Tibial nerve (tissue), 4 donors: ENCODE measurements around the gene FMC1. TPM values are rescaled to one million over a fixed set of nuclear protein-coding genes. Genes with fewer than 3 reads are reported as not detected.

Experiments
- DNase-seq, 2 donors: peaks; one replicate each; pipeline ENCODE4 v3.0.0-alpha.2; 2019; ENCODE audit warnings: low spot score in 2 of 2
- H3K27ac ChIP-seq, 4 donors: fragments of 200-600 bp; sonication (generic) in 3 of 4; one replicate each; pipeline ENCODE4 v1.5.1; 2017 to 2019; ENCODE audit warnings: mild to moderate bottlenecking in 1 of 4
- H3K27me3 ChIP-seq, 2 donors: fragments of 200-600 bp; sonication (generic) in 1 of 2; one replicate each; pipeline versions ENCODE4 v1.5.1 to v1.6.0; 2017 to 2019
- H3K36me3 ChIP-seq, 3 donors: fragments of 200-600 bp; sonication (generic); one replicate each; pipeline ENCODE4 v1.5.1; 2018 to 2019
- H3K4me1 ChIP-seq, 4 donors: fragments of 200-600 bp; sonication (generic) in 3 of 4; one replicate each; pipeline ENCODE4 v1.5.1; 2017 to 2019
- H3K4me3 ChIP-seq, 4 donors: fragments of 200-600 bp; sonication (generic) in 3 of 4; one replicate each; pipeline ENCODE4 v1.5.1; 2017 to 2019; ENCODE audit warnings: mild to moderate bottlenecking in 1 of 4, moderate library complexity in 1 of 4
- H3K9me3 ChIP-seq, 4 donors: fragments of 200-600 bp; sonication (generic) in 3 of 4; one replicate each; pipeline ENCODE4 v1.5.1; 2017 to 2019
- EP300 ChIP-seq, 2 donors: sonication (generic); formaldehyde crosslinking; IDR thresholded peaks; one replicate each; pipeline ENCODE4 v1.6.1; 2017; ENCODE audit warnings: antibody characterized with exemption in 2 of 2, mild to moderate bottlenecking in 1 of 2
- POLR2A ChIP-seq, 2 donors: fragments of 450-650 bp; IDR thresholded peaks; one replicate each; pipeline ENCODE4 v1.6.1; 2017; ENCODE audit warnings: antibody characterized with exemption in 2 of 2, mild to moderate bottlenecking in 2 of 2, moderate library complexity in 2 of 2
- WGBS, 2 donors: methylation state at CpG; one replicate each; pipeline ENCODE4 v1.1.5; 2018; 5-methylcytosine and 5-hydroxymethylcytosine counted together
- total RNA-seq, 4 donors: library from RNA; depleted of rRNA; stranded (reverse); fragments of >200 nt; gene quantifications; one replicate each; pipeline ENCODE4 v1.1.0, GENCODE V29; 2016
- TF ChIP-seq, protein P1 (sequence below), 5 experiments: fragments of 200-600 bp in 3 of 5; fragments of 450-650 bp in 2 of 5; sonication (generic) in 3 of 5; IDR thresholded peaks; one replicate each; pipeline ENCODE4 v1.5.1; 2016 to 2019; ENCODE audit warnings: antibody characterized with exemption in 5 of 5, mild to moderate bottlenecking in 3 of 5, moderate library complexity in 2 of 5

The FMC1 gene
- total RNA-seq, 4 donors from 2014 or later = 5.9 to 8.6 (median 7.5) TPM

- Histone ChIP-seq H3K36me3 (peaks cover 0 to 2% (median 0%) of the 10 kb centered on the region in 3 donors), H3K27ac (peak overlapping the region; percentile 98 to 100 (median 98)), H3K4me1 (peaks cover 0 to 54% (median 25%) of the 10 kb centered on the region in 4 donors), H3K9me3 (no peaks in the 10 kb centered on the region), H3K4me3 (peak overlapping the region; percentile 67 to 80 (median 72)), H3K27me3 (no peaks in the 10 kb centered on the region)
- peak; percentile 97 to 98 for DNase-seq
- 1% methylated on average over 22 to 38 of the region's 47 CpGs for WGBS, 2 donors
- TF ChIP-seq, protein P1, sequence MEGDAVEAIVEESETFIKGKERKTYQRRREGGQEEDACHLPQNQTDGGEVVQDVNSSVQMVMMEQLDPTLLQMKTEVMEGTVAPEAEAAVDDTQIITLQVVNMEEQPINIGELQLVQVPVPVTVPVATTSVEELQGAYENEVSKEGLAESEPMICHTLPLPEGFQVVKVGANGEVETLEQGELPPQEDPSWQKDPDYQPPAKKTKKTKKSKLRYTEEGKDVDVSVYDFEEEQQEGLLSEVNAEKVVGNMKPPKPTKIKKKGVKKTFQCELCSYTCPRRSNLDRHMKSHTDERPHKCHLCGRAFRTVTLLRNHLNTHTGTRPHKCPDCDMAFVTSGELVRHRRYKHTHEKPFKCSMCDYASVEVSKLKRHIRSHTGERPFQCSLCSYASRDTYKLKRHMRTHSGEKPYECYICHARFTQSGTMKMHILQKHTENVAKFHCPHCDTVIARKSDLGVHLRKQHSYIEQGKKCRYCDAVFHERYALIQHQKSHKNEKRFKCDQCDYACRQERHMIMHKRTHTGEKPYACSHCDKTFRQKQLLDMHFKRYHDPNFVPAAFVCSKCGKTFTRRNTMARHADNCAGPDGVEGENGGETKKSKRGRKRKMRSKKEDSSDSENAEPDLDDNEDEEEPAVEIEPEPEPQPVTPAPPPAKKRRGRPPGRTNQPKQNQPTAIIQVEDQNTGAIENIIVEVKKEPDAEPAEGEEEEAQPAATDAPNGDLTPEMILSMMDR (IDR thresholded peaks at IDR 0.05) = no peak
- TF ChIP-seq EP300 (IDR thresholded peaks at IDR 0.05) (peak; percentile 39 to 82), POLR2A (IDR thresholded peaks at IDR 0.05) (peak; percentile 71 to 80)
Measured at GRCh38 chr7:139360210-139360947, 19.2 kb downstream of the FMC1 start.

DNA sequence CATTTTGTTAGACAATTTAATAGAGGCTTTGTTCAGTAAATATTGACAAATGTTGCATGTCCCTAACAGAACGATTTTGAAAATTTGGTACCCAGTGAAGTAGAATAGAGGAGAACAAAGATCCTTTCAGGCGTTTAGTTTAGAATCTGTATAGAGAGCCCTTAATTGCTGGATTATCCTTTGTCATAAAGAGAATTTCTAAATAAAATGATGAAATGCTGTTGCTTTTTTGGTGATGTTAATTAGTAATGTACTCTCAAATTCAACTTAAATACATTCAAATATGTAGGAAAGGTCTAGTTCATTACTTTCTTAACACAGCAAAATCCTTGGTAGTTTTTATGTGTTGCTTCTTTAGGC lies 19.8 kb downstream of the FMC1 start:
- peak overlapping the region; percentile 67 to 80 (median 72) for H3K4me3 ChIP-seq
- H3K9me3 ChIP-seq = no peaks in the 10 kb centered on the region
- H3K27ac ChIP-seq = peak overlapping the region; percentile 98 to 100 (median 98)
- H3K27me3 ChIP-seq = no peaks in the 10 kb centered on the region
- peaks cover 0 to 59% (median 26%) of the 10 kb centered on the region in 4 donors for H3K4me1 ChIP-seq
- peaks cover 0 to 7% (median 0%) of the 10 kb centered on the region in 3 donors for H3K36me3 ChIP-seq
- WGBS, 2 donors = 1% methylated on average over 2 of the region's 2 CpGs
- TF ChIP-seq, protein P1 (IDR thresholded peaks at IDR 0.05) = no peak
- TF ChIP-seq EP300 (IDR thresholded peaks at IDR 0.05) (no peak), POLR2A (IDR thresholded peaks at IDR 0.05) (no peak)
- no peak for DNase-seq

- no peak for DNase-seq
- Histone ChIP-seq H3K27ac (peak overlapping the region; percentile 98 to 100 (median 98)), H3K4me3 (peak overlapping the region; percentile 67 to 80 (median 72)), H3K36me3 (peaks cover 0 to 9% (median 0%) of the 10 kb centered on the region in 3 donors), H3K9me3 (no peaks in the 10 kb centered on the region), H3K4me1 (peaks cover 0 to 65% (median 26%) of the 10 kb centered on the region in 4 donors), H3K27me3 (no peaks in the 10 kb centered on the region)
- 11 to 13% methylated on average over 3 of the region's 3 CpGs for WGBS, 2 donors
- no peak for TF ChIP-seq POLR2A (IDR thresholded peaks at IDR 0.05)
- no peak for TF ChIP-seq EP300 (IDR thresholded peaks at IDR 0.05)
- TF ChIP-seq, protein P1 (IDR thresholded peaks at IDR 0.05) = no peak
Measured at GRCh38 chr7:139361523-139361922, 20.4 kb downstream of the FMC1 start.

DNA sequence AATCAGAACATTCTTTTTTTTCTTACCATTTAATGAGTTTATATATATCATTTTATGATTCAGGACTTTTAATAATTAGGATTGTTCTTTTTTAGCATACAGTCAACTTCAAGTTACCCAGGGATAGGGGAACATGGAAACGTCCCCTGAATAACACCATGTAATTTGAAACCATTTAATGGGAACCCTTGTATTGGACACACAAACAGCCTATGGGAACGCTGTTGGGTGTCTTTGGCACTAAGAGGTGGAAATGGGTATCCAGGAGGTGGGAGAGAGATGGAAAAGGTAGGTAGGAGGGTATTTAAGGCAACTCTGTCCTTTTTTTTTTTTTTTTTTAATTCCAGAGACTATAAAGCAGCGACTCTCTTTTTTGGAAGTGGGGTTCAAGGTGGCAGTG lies 21.2 kb downstream of the FMC1 start:
- Histone ChIP-seq H3K4me3 (no peak overlapping the region), H3K36me3 (peaks cover 0 to 14% (median 0%) of the 10 kb centered on the region in 3 donors), H3K27ac (peak overlapping the region in 1 of 4 donors; percentile 100), H3K9me3 (no peaks in the 10 kb centered on the region), H3K27me3 (no peaks in the 10 kb centered on the region), H3K4me1 (peaks cover 0 to 73% (median 27%) of the 10 kb centered on the region in 4 donors)
- TF ChIP-seq, protein P1 (IDR thresholded peaks at IDR 0.05) = no peak
- TF ChIP-seq POLR2A (IDR thresholded peaks at IDR 0.05) = no peak
- TF ChIP-seq EP300 (IDR thresholded peaks at IDR 0.05) = no peak
- 41 to 49% methylated on average over 3 of the region's 3 CpGs for WGBS, 2 donors
- no peak for DNase-seq

- peaks cover 0 to 79% (median 30%) of the 10 kb centered on the region in 4 donors for H3K4me1 ChIP-seq
- WGBS, 2 donors = 79 to 81% methylated on average over 6 of the region's 6 CpGs
Measured at GRCh38 chr7:139362981-139363380, 21.8 kb downstream of the FMC1 start.

More at GRCh38 chr7:139362981-139363380, 21.8 kb downstream of the FMC1 start:
- Histone ChIP-seq H3K27me3 (no peaks in the 10 kb centered on the region), H3K4me3 (no peak overlapping the region), H3K9me3 (no peaks in the 10 kb centered on the region), H3K36me3 (peaks cover 0 to 14% (median 0%) of the 10 kb centered on the region in 3 donors), H3K27ac (peak overlapping the region in 1 of 4 donors; percentile 29)
- TF ChIP-seq POLR2A (IDR thresholded peaks at IDR 0.05) (no peak), EP300 (IDR thresholded peaks at IDR 0.05) (no peak)
- TF ChIP-seq, protein P1 (IDR thresholded peaks at IDR 0.05) = no peak
- no peak for DNase-seq
